NCI-H446 treated with DMSO at 0.1 percent for 48 hours (cell line): Measurements from ENCODE around the gene LHPP.

Experiments
- DNase-seq: peaks from one replicate; lab custom pipeline; 2025; lab: John Stamatoyannopoulos, UW

Gene LHPP

GRCh38 chr10:124447751-124448466 lies 13.7 kb upstream of the LHPP start:
- DNase-seq, result no peak

GRCh38 chr10:124448696-124449169 lies 12.9 kb upstream of the LHPP start:
- no peak for DNase-seq

- DNase-seq, result no peak
Observed at GRCh38 chr10:124449170-124450011, 12.2 kb upstream of the LHPP start.

GRCh38 chr10:124450012-124450782 lies 11.4 kb upstream of the LHPP start, which contains the start of gene NKX1-2:
TSS of gene NKX1-2 (minus strand) at chr10:124450035. CDS start at chr10:124449943, 92 bp downstream.
- no peak for DNase-seq

- no peak for DNase-seq
Observed at GRCh38 chr10:124450783-124451057, 10.9 kb upstream of the LHPP start.

- DNase-seq, result no peak
Observed at GRCh38 chr10:124451276-124451675, 10.3 kb upstream of the LHPP start.

GRCh38 chr10:124453960-124454610 lies 7.5 kb upstream of the LHPP start:
- DNase-seq, result no peak

- DNase-seq, result no peak
Observed at GRCh38 chr10:124455441-124455840, 6.2 kb upstream of the LHPP start.

- DNase-seq, result no peak
Observed at GRCh38 chr10:124458473-124458872, 3.1 kb upstream of the LHPP start.

GRCh38 chr10:124458889-124459288 lies 2.7 kb upstream of the LHPP start:
- DNase-seq, result no peak

GRCh38 chr10:124459395-124459794 lies 2.2 kb upstream of the LHPP start:
- no peak for DNase-seq

- no peak for DNase-seq
Observed at GRCh38 chr10:124460144-124460543, 1.5 kb upstream of the LHPP start.

- DNase-seq, result no peak
Observed at GRCh38 chr10:124462348-124462695, 699 bp downstream of the LHPP start.

- no peak for DNase-seq
Observed at GRCh38 chr10:124464028-124464965, 2.7 kb downstream of the LHPP start.

GRCh38 chr10:124465003-124465776 lies 3.6 kb downstream of the LHPP start:
- no peak for DNase-seq

- DNase-seq, result no peak
Observed at GRCh38 chr10:124465777-124466488, 4.3 kb downstream of the LHPP start.

- no peak for DNase-seq
Observed at GRCh38 chr10:124467165-124467564, 5.5 kb downstream of the LHPP start.

- DNase-seq, result no peak
Observed at GRCh38 chr10:124468624-124469023, 7.0 kb downstream of the LHPP start.

GRCh38 chr10:124469956-124470484 lies 8.4 kb downstream of the LHPP start:
- DNase-seq, result no peak
